AG20443 (cell line): ENCODE data around the gene NME3.
A peak's percentile ranks its signal among the peaks of the same experiment; 100 is the strongest.
"Not testable (repeated sequence)": the region's sequence is repeated elsewhere in the genome, so short reads cannot be mapped to it uniquely, and the experiment has no call there.

Source experiments
- DNase-seq: peaks from one replicate; pipeline ENCODE4 v3.0.0; 2012; ENCODE audit warnings: low spot score, mixed read lengths

The NME3 gene

DNA sequence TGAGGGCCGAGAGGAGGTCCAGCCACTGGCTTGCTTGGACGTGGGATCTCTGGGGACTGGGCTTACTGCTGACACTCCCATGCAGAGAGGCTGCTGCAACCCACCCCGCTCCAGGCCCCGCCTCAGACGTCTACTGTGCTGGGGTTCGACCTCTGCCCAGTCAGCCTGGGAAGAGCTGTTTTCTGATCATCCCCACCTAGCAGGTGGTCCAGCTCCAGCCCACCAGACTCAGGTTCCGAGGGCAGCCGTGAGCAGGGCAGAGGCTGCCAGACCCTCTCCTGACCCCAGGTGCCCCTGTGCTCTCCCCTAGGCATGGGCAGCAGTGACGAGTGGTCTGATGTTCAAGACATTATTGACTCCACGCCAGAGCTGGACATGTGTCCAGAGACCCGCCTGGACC lies 23.4 kb downstream of the NME3 start:
- DNase-seq, result no peak

- no peak for DNase-seq
Observed at GRCh38 chr16:1746693-1747195, 24.6 kb downstream of the NME3 start.

- DNase-seq, result no peak
Observed at GRCh38 chr16:1745900-1746692, 25.2 kb downstream of the NME3 start.

DNA sequence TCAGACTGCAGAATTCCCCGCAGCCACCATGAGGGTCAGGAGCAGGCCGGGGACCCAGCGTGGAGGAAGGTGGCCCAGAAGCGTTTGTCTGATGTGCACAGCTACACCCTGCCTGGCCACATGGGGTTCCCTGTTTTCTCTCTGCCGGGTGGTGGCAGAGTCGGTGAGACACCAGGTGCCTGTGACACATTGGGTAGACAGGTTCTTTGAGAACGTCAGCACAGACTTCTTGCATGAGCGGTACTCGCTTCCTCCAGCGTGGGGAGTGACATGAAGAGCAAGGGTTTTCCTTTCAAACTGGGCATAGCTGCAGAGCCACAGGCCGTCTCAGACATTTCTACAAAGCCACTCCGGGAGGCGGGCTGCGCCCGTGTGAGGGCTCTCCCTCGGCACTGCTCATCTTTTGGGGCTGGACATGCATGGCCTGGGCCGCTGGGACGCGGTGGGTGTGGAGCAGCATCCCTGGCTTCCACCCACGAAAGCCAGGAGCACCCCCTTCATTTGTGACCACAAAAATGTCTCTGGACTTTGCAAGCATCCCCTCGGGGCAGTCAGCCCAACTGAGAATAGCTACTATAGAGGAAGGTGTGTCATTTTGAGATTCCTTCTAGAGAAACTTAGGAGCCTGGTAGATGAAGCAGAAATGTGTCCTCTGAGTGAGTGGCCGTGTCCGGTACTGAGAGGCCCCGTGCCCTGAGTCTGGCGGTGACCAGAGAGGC lies 26.0 kb downstream of the NME3 start:
- DNase-seq, result peak; percentile 78

GRCh38 chr16:1744338-1744840 lies 27.0 kb downstream of the NME3 start:
- no peak for DNase-seq

DNA sequence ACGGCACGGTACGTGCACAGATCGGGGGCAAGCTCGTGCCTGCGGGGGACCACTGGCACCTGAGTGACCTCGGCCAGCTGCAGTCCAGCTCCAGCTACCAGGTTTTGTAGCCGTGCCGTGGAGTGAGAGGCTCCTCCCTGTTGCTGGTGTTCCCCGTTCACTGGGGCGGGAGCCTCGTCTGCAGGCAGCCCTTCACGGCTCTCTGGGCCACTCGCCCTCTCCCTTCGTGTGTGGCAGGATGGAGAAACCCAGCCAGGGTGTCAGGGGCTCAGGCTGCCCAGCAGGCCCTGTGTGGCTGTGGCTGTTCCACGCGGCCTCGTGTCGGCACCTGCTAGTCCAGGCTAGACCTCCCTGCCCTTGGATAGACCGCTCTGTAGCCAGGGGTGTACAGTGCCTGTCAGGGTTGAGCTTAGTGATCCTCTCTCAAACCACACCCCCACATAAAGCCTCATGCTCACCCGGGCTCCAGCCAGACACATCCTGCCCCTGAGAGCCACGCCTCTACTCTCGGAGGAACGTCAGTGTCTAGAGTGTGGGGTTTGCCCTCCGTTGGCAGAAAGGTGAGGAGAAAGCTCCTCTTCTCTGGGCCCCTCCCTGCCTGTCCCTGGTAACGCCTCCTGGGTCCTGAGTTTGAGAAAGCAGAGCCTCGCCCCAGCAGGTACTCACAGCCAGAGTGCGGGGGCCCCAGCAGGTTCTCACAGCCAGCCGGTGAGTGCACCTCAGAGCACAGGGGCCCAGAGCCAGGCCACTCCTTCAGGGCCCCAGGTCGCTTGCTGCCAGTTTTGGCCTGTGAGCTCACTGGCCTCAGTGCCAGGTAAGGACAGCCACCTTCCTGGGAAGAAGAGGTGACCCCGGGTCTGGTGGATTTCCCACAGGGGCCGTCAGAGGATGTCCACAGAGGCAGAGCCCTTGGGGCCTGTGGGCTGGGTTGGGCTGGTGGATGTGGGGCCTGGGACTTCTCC lies 27.7 kb downstream of the NME3 start:
- DNase-seq, result no peak

DNA sequence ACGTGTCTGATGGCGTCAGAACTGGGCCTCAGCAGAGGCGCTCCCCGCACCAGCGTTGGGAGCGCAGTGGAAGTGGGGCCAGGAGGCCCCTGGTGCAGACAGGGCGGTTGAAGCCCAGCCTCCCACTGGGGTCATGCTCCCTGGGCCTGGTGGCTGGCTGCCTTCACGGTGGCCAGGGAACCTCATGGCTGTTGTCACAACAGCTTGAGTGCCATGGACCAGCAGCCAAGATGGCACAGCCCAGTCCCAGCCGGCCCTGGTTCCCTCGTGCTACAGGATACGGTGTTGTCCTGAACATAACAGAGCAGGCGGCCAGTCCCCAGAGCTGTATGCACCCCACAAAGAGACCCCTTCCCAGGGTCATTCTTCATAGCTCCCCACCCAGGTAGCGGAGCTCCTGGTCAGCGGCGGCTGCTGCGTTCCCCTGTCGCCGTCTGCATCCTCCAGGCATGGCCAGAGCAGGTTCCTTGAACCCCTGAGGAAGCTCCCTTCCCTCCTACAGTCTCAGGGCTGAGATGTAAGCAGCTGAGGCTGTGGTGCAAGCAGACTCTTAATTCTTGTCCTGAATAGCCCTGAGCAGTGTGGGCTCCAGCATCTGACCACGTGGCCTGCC lies 29.7 kb downstream of the NME3 start:
- DNase-seq, result no peak

GRCh38 chr16:1740781-1741490 lies 30.4 kb downstream of the NME3 start:
- no peak for DNase-seq

GRCh38 chr16:1740234-1740633 lies 31.1 kb downstream of the NME3 start:
- DNase-seq, result no peak

- no peak for DNase-seq
Observed at GRCh38 chr16:1734816-1735215, 36.5 kb downstream of the NME3 start.

DNA sequence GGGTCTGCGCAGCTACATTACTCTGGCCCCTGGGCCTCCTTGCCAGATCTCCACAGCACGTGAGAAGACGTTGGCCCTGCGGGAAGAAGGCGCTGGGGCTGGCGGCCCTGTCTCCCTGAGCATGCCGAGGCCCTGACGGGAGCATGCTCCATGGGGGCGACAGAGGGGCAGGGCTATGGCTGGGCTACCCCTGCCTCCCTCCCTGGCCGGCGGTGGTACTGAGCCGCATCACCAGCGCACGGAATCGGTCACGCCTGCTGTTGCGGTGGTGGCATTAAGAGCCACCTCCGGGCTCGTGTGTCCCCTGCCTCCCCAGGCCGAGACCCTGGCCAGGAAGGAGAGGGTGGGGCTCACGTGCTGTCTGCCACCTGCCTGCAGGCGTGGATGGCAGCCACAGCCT lies 37.2 kb downstream of the NME3 start:
- no peak for DNase-seq

DNA sequence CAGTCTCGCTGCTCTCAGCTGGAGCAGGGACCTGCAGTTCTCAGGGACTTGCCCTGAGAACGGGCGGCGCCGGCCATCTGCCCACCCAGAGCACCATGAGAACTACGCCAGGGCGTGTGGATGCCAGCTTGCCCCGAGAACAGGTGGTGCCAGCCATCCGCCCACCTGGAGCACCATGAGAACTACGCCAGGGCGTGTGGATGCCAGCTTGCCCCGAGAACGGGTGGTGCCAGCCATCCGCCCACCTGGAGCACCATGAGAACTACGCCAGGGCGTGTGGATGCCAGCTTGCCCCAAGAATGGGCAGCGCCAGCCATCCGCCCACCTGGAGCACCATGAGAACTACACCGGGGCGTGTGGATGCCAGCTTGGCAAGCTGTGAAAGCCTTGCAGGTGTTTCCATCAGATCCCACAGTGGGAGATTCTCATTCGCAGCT lies 38.8 kb downstream of the NME3 start:
- not testable (repeated sequence) for DNase-seq

DNA sequence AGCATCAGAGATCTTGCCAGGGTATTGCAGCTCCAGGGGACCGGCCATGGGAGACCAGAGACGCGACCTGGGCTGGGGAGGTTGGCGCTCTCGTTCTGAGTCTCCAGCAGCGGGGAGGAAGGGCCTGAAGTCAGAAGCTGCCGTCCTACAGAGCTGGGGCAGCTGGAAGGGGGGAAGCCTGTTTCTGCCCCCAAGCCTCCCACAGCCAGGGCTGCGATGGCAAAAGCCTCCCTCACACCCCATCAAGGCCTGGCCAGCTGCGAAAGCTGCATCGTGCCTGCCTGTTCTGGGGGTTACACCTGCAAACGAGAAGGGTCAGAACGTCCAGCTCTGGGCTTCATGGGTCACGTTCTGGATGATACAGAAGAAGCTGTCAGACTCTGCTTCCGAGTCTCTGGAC lies 39.3 kb downstream of the NME3 start:
- no peak for DNase-seq

GRCh38 chr16:1731603-1732002 lies 39.7 kb downstream of the NME3 start:
- DNase-seq, result no peak

DNA sequence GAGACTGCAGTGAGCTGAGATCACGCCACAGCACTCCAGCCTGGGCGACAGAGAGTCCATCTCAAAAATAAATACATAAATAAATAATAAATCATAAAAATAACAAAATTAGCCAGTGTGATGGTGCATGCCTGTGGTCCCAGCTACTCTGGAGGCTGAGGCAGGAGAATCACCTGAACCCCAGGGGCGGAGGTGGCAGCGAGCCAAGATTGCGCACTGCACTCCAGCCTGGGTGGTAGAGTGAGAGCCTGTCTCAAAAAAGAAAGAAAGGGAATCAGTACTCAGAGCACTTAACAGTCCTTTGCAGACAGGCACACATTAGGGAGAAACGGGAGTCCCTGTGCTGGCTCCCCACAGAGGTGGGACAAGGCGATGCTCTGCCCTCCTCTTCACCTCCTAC lies 40.3 kb downstream of the NME3 start:
- no peak for DNase-seq

DNA sequence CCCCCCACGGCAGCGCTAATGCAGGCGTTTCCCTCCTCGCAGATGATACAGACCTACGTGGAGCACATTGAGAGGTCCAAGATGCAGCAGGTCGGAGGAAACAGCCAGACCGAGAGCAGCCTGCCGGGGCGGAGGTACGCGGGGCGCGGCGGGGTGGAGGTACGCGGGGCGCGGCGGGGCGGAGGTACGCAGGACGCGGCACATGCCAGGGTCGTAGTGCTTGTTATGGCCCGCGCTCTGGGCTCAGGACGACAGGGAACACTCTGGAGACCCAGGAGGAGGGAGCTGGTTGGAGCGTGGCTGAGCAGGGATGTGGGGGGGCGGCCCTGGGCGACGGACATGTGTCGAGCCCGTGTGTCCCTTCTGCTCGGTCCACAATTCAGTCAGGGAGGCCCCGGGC lies 41.9 kb downstream of the NME3 start:
- DNase-seq, result no peak

DNA sequence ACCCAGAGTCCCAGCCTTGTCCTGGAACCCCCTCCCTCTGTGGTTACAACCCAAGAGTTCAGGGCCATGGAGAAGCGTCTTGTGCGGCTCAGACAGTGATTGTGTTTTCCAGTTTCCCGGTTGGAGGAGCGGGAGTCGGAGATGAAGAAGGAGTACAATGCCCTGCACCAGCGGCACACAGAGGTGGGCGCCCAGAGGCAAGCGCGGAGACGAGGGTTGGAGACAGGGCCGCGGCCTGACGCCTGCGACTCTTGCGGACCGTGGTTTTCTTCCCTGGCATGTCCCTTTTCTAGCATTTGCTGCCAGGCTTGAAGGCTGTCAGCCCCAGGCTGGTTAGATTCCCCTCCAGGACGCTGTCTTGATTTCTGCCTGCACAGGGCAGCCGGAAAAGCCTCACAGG lies 42.3 kb downstream of the NME3 start:
- DNase-seq, result no peak

DNA sequence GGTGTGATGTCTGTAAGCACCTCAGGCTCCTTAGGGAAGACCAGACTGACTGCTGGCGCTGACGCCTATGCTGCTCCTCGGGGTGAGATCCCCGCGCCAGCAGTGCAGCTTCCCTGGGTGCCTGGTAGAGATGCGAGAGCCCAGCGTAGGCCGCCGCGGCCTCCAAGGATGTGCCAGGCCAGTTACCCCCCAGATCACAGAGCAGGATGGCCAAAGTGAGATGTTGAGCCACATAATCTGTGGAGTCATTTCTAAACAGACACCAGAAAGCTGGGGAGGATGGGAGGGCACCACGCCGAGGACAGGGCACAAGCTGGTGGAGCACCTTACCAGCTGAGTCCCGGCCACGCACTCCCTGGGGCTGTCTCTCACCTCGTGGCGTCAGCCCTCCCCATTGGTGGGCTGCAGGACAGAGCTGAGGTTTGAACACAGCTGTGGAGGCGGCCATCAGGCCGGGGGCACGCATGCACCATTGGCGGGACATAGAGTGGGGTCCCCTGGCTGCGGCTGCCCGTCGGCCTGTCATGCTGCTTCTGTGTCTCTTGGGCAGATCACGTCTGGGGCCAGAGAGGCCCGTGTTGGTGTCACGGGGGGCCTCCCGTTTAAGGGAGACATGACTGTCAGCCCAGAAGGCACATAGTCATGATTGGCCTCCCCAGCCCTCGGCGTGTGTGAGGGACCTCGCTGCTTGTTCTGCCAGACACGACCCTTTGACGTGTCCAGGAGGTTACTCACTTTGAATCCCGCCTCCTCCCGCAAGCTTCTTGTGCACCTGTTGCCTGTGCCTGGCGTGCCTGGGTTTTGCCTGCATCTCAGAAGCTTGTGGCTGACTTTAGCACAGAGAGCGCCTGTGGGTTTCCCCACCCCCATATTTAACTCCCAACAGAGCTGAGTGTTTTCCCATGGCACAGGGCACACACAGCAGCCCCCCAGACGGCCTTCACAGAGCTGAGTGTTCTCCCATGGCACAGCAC lies 43.4 kb downstream of the NME3 start:
- DNase-seq, result no peak

DNA sequence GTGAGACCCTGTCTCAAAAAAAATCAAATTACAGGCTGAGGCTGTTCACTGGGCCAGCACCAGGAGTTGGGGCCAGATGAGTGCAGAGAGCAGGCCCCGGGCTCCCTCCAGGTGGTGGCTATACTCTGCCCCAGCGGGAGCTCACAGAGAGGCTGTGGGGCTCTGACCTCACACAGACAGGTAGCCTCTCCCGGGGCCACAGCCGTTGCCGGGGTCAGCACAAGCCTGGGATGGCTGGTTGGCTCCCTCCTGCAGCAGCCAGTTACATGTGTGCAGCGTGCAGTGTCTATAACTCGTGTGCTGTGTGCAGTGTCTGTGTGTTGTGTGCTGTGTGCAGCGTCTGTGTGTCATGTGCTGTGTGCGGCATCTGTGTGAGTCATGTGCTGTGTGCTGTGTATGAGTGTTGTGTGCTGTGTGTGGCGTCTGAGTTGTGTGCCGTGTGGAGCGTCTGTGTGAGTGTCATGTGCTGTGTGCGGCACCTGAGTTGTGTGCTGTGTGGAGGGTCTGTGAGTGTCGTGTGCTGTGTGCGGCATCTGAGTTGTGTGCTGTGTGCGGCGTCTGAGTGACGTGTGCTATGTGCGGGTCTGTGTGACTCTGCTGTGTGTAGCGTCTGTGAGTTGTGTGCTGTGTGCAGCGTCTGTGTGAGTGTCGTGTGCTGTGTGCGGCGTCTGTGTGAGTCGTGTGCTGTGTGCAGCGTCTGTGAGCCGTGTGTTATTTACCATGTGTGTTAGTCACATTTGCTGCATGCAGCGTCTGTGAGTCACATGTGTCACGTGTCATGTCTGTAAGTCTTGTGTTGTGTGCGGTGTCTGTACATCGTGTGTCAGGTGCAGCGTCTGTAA lies 44.5 kb downstream of the NME3 start:
- no peak for DNase-seq
